Endothelial cell of umbilical vein (primary cell): Measurements from ENCODE around the gene ZP3. TPM values are rescaled to one million over a fixed set of nuclear protein-coding genes. Genes with fewer than 3 reads are reported as not detected.
"Not testable (repeated sequence)": the region's sequence is repeated elsewhere in the genome, so short reads cannot be mapped to it uniquely, and the experiment has no call there.

Experiments
- BruUV-seq: library from RNA; stranded (reverse); fragments of 400-500 nt; replicated peaks from 2 replicates; lab custom pipeline; 2021; lab: Mats Ljungman, UMichigan
- CTCF ChIA-PET: fragments of 300-600, 350-600 bp; sonication (Branson Sonifier 250); formaldehyde crosslinking; loops from one replicate; lab custom pipeline; 2021; ENCODE audit warnings: antibody characterized with exemption, inconsistent platforms; lab: Charles Lee
- POLR2A ChIA-PET: fragments of 300-600, 350-600 bp; sonication (Branson Sonifier 250); formaldehyde crosslinking; loops from one replicate; lab custom pipeline; 2021; ENCODE audit warnings: antibody characterized with exemption, inconsistent platforms; lab: Charles Lee
- DNase-seq: peaks from one replicate; pipeline ENCODE4 v3.0.0-alpha.2; 2011; ENCODE audit warnings: low read depth, low spot score
- FAIRE-seq: peaks from 2 replicates; lab custom pipeline; 2011; peaks lifted over from hg19 to GRCh38; lab: Jason Lieb, UNC
- H2AFZ ChIP-seq: 2 replicates; pipeline ENCODE4 v1.6.0; 2012; ENCODE audit warnings: low read depth, low read length, control low read depth, inconsistent platforms
- H3K27ac ChIP-seq: 2 replicates; pipeline ENCODE4 v1.5.1; 2011; ENCODE audit warnings: low read depth, mild to moderate bottlenecking, control low read depth, low read length, moderate library complexity; ENCODE audit not compliant: insufficient read depth
- H3K27me3 ChIP-seq, 2 experiments: 2 replicates each; pipeline versions ENCODE4 v1.6.0 to v1.6.1; 2011; ENCODE audit warnings: low read length in 2 of 2, mixed read lengths in 1 of 2; ENCODE audit not compliant: control insufficient read depth in 2 of 2, insufficient read depth in 2 of 2
- H3K36me3 ChIP-seq, 2 experiments: 2 replicates in 1 of 2; 3 replicates in 1 of 2; pipeline ENCODE4 v1.5.1; 2011; ENCODE audit warnings: low read length in 2 of 2, mild to moderate bottlenecking in 1 of 2, moderate library complexity in 1 of 2; ENCODE audit not compliant: control insufficient read depth in 2 of 2, insufficient read depth in 2 of 2; ENCODE audit errors: extremely low read depth in 1 of 2
- H3K4me1 ChIP-seq: 3 replicates; pipeline ENCODE4 v1.5.1; 2011; ENCODE audit warnings: mild to moderate bottlenecking, low read length; ENCODE audit not compliant: control insufficient read depth, insufficient read depth; ENCODE audit errors: extremely low read depth
- H3K4me2 ChIP-seq: 2 replicates; pipeline ENCODE4 v1.6.1; 2011; ENCODE audit warnings: low read length, control low read depth, mixed read lengths; ENCODE audit not compliant: insufficient read depth
- H3K4me3 ChIP-seq, 3 experiments: fragments of 200-600 bp in 1 of 3; sonication (generic), shearing (Covaris generic) in 1 of 3; replicated peaks in 1 of 3; 2 replicates each; pipeline ENCODE4 v1.5.1; 2011 to 2016; ENCODE audit warnings: control low read depth in 3 of 3, low read length in 3 of 3, mild to moderate bottlenecking in 2 of 3, inconsistent platforms in 1 of 3, low read depth in 1 of 3, moderate library complexity in 1 of 3; ENCODE audit not compliant: insufficient read depth in 1 of 3
- H3K79me2 ChIP-seq: 2 replicates; pipeline ENCODE4 v1.6.0; 2012; ENCODE audit warnings: low read length, inconsistent platforms; ENCODE audit not compliant: control insufficient read depth, insufficient read depth
- H3K9ac ChIP-seq: replicated peaks from 2 replicates; pipeline ENCODE3; 2011; ENCODE audit warnings: low read length, control low read depth; ENCODE audit not compliant: insufficient read depth; ENCODE audit errors: extremely low read depth
- H3K9me1 ChIP-seq: replicated peaks from 3 replicates; pipeline ENCODE4 v1.6.0; 2011; ENCODE audit warnings: mild to moderate bottlenecking, low read length; ENCODE audit not compliant: control insufficient read depth, insufficient read depth; ENCODE audit errors: extremely low read depth
- H3K9me3 ChIP-seq: replicated peaks from 2 replicates; pipeline ENCODE4 v1.5.1; 2012; ENCODE audit warnings: low read length, inconsistent platforms; ENCODE audit not compliant: control insufficient read depth, insufficient read depth
- H4K20me1 ChIP-seq: replicated peaks from 2 replicates; pipeline ENCODE3; 2011; ENCODE audit warnings: mild to moderate bottlenecking, low read length; ENCODE audit not compliant: control insufficient read depth, insufficient read depth; ENCODE audit errors: extremely low read depth
- EZH2 ChIP-seq: IDR thresholded peaks from 2 replicates; pipeline ENCODE4 v1.6.1; 2012; ENCODE audit warnings: borderline replicate concordance, low read depth, mild to moderate bottlenecking, moderate library complexity, low read length, inconsistent platforms; ENCODE audit not compliant: severe bottlenecking
- JUN ChIP-seq: IDR thresholded peaks from 2 replicates; pipeline ENCODE4 v1.6.1; 2011; ENCODE audit warnings: borderline replicate concordance, low read depth; ENCODE audit not compliant: insufficient read length, insufficient read depth
- MAX ChIP-seq: IDR thresholded peaks from 2 replicates; pipeline ENCODE4 v1.6.1; 2011; ENCODE audit not compliant: insufficient read depth, insufficient read length
- MYC ChIP-seq: IDR thresholded peaks from one replicate; pipeline ENCODE4 v1.6.1; 2011; ENCODE audit warnings: mild to moderate bottlenecking, low read depth, low read length
- POLR2AphosphoS5 ChIP-seq: IDR thresholded peaks from 2 replicates; pipeline ENCODE4 v1.6.1; 2012; ENCODE audit warnings: low read depth, mild to moderate bottlenecking, control low read depth, low read length, moderate library complexity; ENCODE audit not compliant: insufficient read depth
- dilution Hi-C: fragments of 300-500 bp; cut with MboI; formaldehyde crosslinking; loops from one replicate; pipeline ENCODE4 v1.15.0; 2019; ENCODE audit warnings: low sequenced_read_pairs; ENCODE audit not compliant: extremely low pct_ligation_motif_present
- intact Hi-C: fragments of 100-400 bp; cut with micrococcal nuclease; formaldehyde crosslinking; loops from one replicate; pipeline ENCODE4 v1.10.0; 2022
- polyA plus RNA-seq, 4 experiments: library from polyadenylated mRNA; depleted of rRNA in 3 of 4; stranded (reverse) in 3 of 4; unstranded in 1 of 4; fragments of >200 nt; gene quantifications; 2 replicates each; pipeline versions ENCODE4 v1.2.1 to v1.2.3, GENCODE V29; 2011 to 2012; ENCODE audit warnings: missing spikeins in 1 of 4
- total RNA-seq: library from RNA; stranded (reverse); gene quantifications from 2 replicates; pipeline ENCODE4 v1.2.3, GENCODE V29; 2021

The ZP3 gene
- total and polyA plus RNA-seq, 2 donors (not counting 3 experiments of a cell fraction or from before 2014, with no cell fraction given): 3.0 to 4.0 TPM

- POLR2A ChIA-PET: no interaction called here
- dilution Hi-C loops: no loop called here
Measured at GRCh38 chr7:76383089-76383944, 41.4 kb upstream of the ZP3 start.

GRCh38 chr7:76386691-76387260 lies 38.0 kb upstream of the ZP3 start:
- intact Hi-C loops: no loop called here
- Histone ChIP-seq H3K9me1 (no peaks in the 10 kb centered on the region), H2AFZ (no peak overlapping the region), H3K4me3 (no peak overlapping the region), H3K36me3 (no peaks in the 10 kb centered on the region), H3K4me2 (no peak overlapping the region), H3K27ac (no peak overlapping the region), H3K9me3 (no peaks in the 10 kb centered on the region), H3K9ac (no peak overlapping the region), H3K27me3 (no peaks in the 10 kb centered on the region), H3K79me2 (no peaks in the 10 kb centered on the region), H4K20me1 (no peaks in the 10 kb centered on the region), H3K4me1 (peaks cover 6% of the 10 kb centered on the region)
- dilution Hi-C loops: no loop called here
- ChIA-PET CTCF (no interaction called here), POLR2A (no interaction called here)
- TF ChIP-seq MYC (no peak), JUN (no peak), EZH2 (no peak), POLR2AphosphoS5 (no peak)
- FAIRE-seq (no peak), DNase-seq (no peak)
- no TSS peak for BruUV-seq

More at GRCh38 chr7:76383089-76383944, 41.4 kb upstream of the ZP3 start:
- H3K27ac ChIP-seq: no peak overlapping the region
- no peak overlapping the region for H3K4me3 ChIP-seq
- peak overlapping the region; percentile 12 for H2AFZ ChIP-seq
- H3K36me3 ChIP-seq: no peaks in the 10 kb centered on the region
- no peaks in the 10 kb centered on the region for H4K20me1 ChIP-seq
- H3K4me1 ChIP-seq: peaks cover 15% of the 10 kb centered on the region
- H3K9me3 ChIP-seq: no peaks in the 10 kb centered on the region
- H3K9me1 ChIP-seq: no peaks in the 10 kb centered on the region
- CTCF ChIA-PET: interaction anchor here (0.5 to 1.5 kb wide), 3 partner anchors 7 to 23 kb away, joined by 3 read pairs; no protein-coding TSS in a partner anchor
- no TSS peak for BruUV-seq
- no peaks in the 10 kb centered on the region for H3K79me2 ChIP-seq
- H3K27me3 ChIP-seq: no peaks in the 10 kb centered on the region
- FAIRE-seq (peak; percentile 60), DNase-seq (peak; percentile 32)
- H3K4me2 ChIP-seq: no peak overlapping the region
- no peak overlapping the region for H3K9ac ChIP-seq
- intact Hi-C loops: no loop called here
- no peak for TF ChIP-seq MAX
- TF ChIP-seq POLR2AphosphoS5: no peak

- H3K9me1 ChIP-seq, H3K4me3 ChIP-seq, H3K27ac ChIP-seq, intact Hi-C loops, H3K9ac ChIP-seq, BruUV-seq, H3K27me3 ChIP-seq, H3K79me2 ChIP-seq, H3K4me1 ChIP-seq, CTCF ChIA-PET, POLR2A ChIA-PET, H4K20me1 ChIP-seq, H3K4me2 ChIP-seq, DNase-seq, H2AFZ ChIP-seq, H3K9me3 ChIP-seq, dilution Hi-C loops, H3K36me3 ChIP-seq, FAIRE-seq: not testable (repeated sequence)
Measured at GRCh38 chr7:76387789-76388188, 37.0 kb upstream of the ZP3 start.
